Measurements from ENCODE around the gene GALNT18. TPM values are rescaled to one million over a fixed set of nuclear protein-coding genes. Genes with fewer than 3 reads are reported as not detected.

GALNT18 gene
- total and polyA plus RNA-seq, 2 of the 4 experiments (the other 2 are of a cell fraction): 9.5 to 11.3 TPM

- ATAC-seq (ENCODE audit: low read depth) (no peak), DNase-seq (peak; percentile 16)
- no peaks in the 10 kb centered on the region for H3K4me1 ChIP-seq (ENCODE audit: control insufficient read depth, insufficient read depth, low read length)
- no peak overlapping the region for H3K27ac ChIP-seq (ENCODE audit: insufficient read depth, low read length)
- H3K23ac ChIP-seq (ENCODE audit: low read depth, low read length): no peak overlapping the region
- no peak overlapping the region for H3K18ac ChIP-seq (ENCODE audit: low read depth, low read length)
- no peak overlapping the region for H2AK9ac ChIP-seq (replicated peaks; ENCODE audit: low read depth, low read length, poor library complexity)
- no peak overlapping the region for H3K56ac ChIP-seq (ENCODE audit: extremely low read depth, insufficient read depth, low read length)
- no peak overlapping the region for H2BK120ac ChIP-seq (ENCODE audit: low read depth, low read length)
- dilution Hi-C loops (cut with HindIII; ENCODE audit: low sequenced_read_pairs, unreplicated experiment) (no loop called here), in situ Hi-C loops (cut with MboI; ENCODE audit: low sequenced_read_pairs) (no loop called here), intact Hi-C loops (cut with micrococcal nuclease) (no loop called here)
- no peak overlapping the region for H3K9ac ChIP-seq (ENCODE audit: low read depth, low read length)
- no peak for TF ChIP-seq CEBPB (IDR thresholded peaks at IDR 0.05; ENCODE audit: low read depth, low read length)
- TF ChIP-seq USF2 (IDR thresholded peaks at IDR 0.05; ENCODE audit: low read depth, low read length): no peak
- no peak for TF ChIP-seq CHD1 (IDR thresholded peaks at IDR 0.05; ENCODE audit: low read depth, low read length)
- TF ChIP-seq RAD21 (IDR thresholded peaks at IDR 0.05; ENCODE audit: low read length): no peak
- no peak for TF ChIP-seq BHLHE40 (IDR thresholded peaks at IDR 0.05; ENCODE audit: low read depth, low read length)
- no peak for TF ChIP-seq MAFK (IDR thresholded peaks at IDR 0.05; ENCODE audit: low read depth, low read length)
- TF ChIP-seq RCOR1 (IDR thresholded peaks at IDR 0.05; ENCODE audit: insufficient replicate concordance, low read length): no peak
- no peak for TF ChIP-seq MXI1 (IDR thresholded peaks at IDR 0.05; ENCODE audit: borderline replicate concordance, low read depth, low read length)
- TF ChIP-seq FOS (IDR thresholded peaks at IDR 0.05; ENCODE audit: low read depth, low read length): no peak
- TF ChIP-seq RFX5 (IDR thresholded peaks at IDR 0.05; ENCODE audit: low read depth, low read length): no peak
- no peak for TF ChIP-seq NFE2L2 (IDR thresholded peaks at IDR 0.05; ENCODE audit: low read depth, low read length)
- TF ChIP-seq MAZ (IDR thresholded peaks at IDR 0.05; ENCODE audit: borderline replicate concordance, low read depth, low read length): no peak
- no peak for TF ChIP-seq CTCF (conservative IDR thresholded peaks at IDR 0.05; ENCODE audit: low read depth, low read length)
- TF ChIP-seq POLR2A (IDR thresholded peaks at IDR 0.05; ENCODE audit: low read depth, low read length): no peak
- TF ChIP-seq SMC3 (IDR thresholded peaks at IDR 0.05; ENCODE audit: low read depth, low read length): no peak
- TF ChIP-seq ELK1 (IDR thresholded peaks at IDR 0.05; ENCODE audit: borderline replicate concordance, low read depth, low read length): no peak
- H3K4ac ChIP-seq (ENCODE audit: low read depth, low read length): no peak overlapping the region
- H2BK5ac ChIP-seq (ENCODE audit: low read depth, low read length, poor library complexity, severe bottlenecking): no peak overlapping the region
- H2BK20ac ChIP-seq (ENCODE audit: low read depth, low read length): no peak overlapping the region
- no peaks in the 10 kb centered on the region for H3K36me3 ChIP-seq (ENCODE audit: control insufficient read depth, insufficient read depth, low read length)
- H2BK15ac ChIP-seq (ENCODE audit: low read depth, low read length): no peak overlapping the region
- no peak overlapping the region for H3K4me2 ChIP-seq (ENCODE audit: low read depth, low read length)
- no peak overlapping the region for H4K8ac ChIP-seq (ENCODE audit: low read depth in 2 of 2, low read length in 2 of 2)
- no peak overlapping the region for H3K14ac ChIP-seq (replicated peaks; ENCODE audit: low read depth, low read length)
- no peak overlapping the region for H2AFZ ChIP-seq (replicated peaks; ENCODE audit: low read length, poor library complexity)
- H3K9me3 ChIP-seq (ENCODE audit: control insufficient read depth, insufficient read depth, low read length): no peaks in the 10 kb centered on the region
- H4K91ac ChIP-seq (ENCODE audit: insufficient read depth, low read depth, low read length): no peak overlapping the region
- no CpG with 5 or more reads among the region's 1 CpG for WGBS, 2 experiments (ENCODE audit: extremely low coverage in 2 of 2, insufficient read length in 1 of 2)
- CTCF ChIA-PET: no interaction called here
- no peaks in the 10 kb centered on the region for H3K27me3 ChIP-seq (ENCODE audit: control insufficient read depth, insufficient read depth, low read length)
- POLR2A ChIA-PET (ENCODE audit: unreplicated experiment): interaction anchor here (0.6 kb wide), 1 partner anchor 407 kb away, joined by 3 read pairs; no protein-coding TSS in a partner anchor
- no peak overlapping the region for H2AK5ac ChIP-seq (ENCODE audit: low read depth, low read length)
- H4K5ac ChIP-seq (ENCODE audit: low read depth, low read length): no peak overlapping the region
- H4K20me1 ChIP-seq (ENCODE audit: insufficient read depth, low read length): no peaks in the 10 kb centered on the region
- H3K79me1 ChIP-seq (ENCODE audit: low read depth in 1 of 2, low read length in 2 of 2): no peaks in the 10 kb centered on the region
- H3K9me1 ChIP-seq (ENCODE audit: insufficient read depth, low read length): no peaks in the 10 kb centered on the region
- no peak overlapping the region for H3K4me3 ChIP-seq (ENCODE audit: insufficient read depth, low read depth, low read length)
- BruUV-seq (replicated peaks): no TSS peak
Measured at GRCh38 chr11:11366793-11367192, 255.0 kb downstream of the GALNT18 start.

All from IMR-90 (cell line).